NCI-H2081 treated with DMSO at 0.1 percent for 48 hours (cell line): Measurements from ENCODE around the gene GFAP.

Source experiments
- DNase-seq: peaks from one replicate; lab custom pipeline; 2025; lab: John Stamatoyannopoulos, UW

The GFAP gene

GRCh38 chr17:44931376-44931775 is 16.1 kb upstream of the GFAP start:
- no peak for DNase-seq

GRCh38 chr17:44930667-44931066 is 15.4 kb upstream of the GFAP start:
- no peak for DNase-seq

- no peak for DNase-seq
Measured at GRCh38 chr17:44928950-44929720, 13.8 kb upstream of the GFAP start.

GRCh38 chr17:44928136-44928535 is 12.8 kb upstream of the GFAP start:
- no peak for DNase-seq

- no peak for DNase-seq
Measured at GRCh38 chr17:44927696-44928095, 12.4 kb upstream of the GFAP start.

GRCh38 chr17:44926821-44927525 is 11.7 kb upstream of the GFAP start:
- DNase-seq, result no peak

- DNase-seq, result no peak
Measured at GRCh38 chr17:44925731-44926697, 10.7 kb upstream of the GFAP start.

GRCh38 chr17:44924107-44924544 is 8.8 kb upstream of the GFAP start:
- DNase-seq, result peak; percentile 6

- DNase-seq, result no peak
Measured at GRCh38 chr17:44922746-44923470, 7.6 kb upstream of the GFAP start.

GRCh38 chr17:44922136-44922535 is 6.8 kb upstream of the GFAP start:
- DNase-seq, result no peak

GRCh38 chr17:44921122-44921882 is 6.0 kb upstream of the GFAP start:
- DNase-seq, result no peak

- no peak for DNase-seq
Measured at GRCh38 chr17:44920565-44920940, 5.3 kb upstream of the GFAP start.

- peak; percentile 30 for DNase-seq
Measured at GRCh38 chr17:44919885-44920564, 4.7 kb upstream of the GFAP start.

- no peak for DNase-seq
Measured at GRCh38 chr17:44919411-44919810, 4.1 kb upstream of the GFAP start.

GRCh38 chr17:44918006-44918405 is 2.7 kb upstream of the GFAP start:
- no peak for DNase-seq

- DNase-seq, result no peak
Measured at GRCh38 chr17:44917456-44917855, 2.2 kb upstream of the GFAP start.

GRCh38 chr17:44916781-44917241 is 1.5 kb upstream of the GFAP start:
- no peak for DNase-seq

GRCh38 chr17:44915862-44916780 is 821 bp upstream of the GFAP start:
- no peak for DNase-seq

GRCh38 chr17:44914698-44915271 is 515 bp downstream of the GFAP start:
- no peak for DNase-seq
